Measurements from ENCODE around the gene EVI2B.

GRCh38 chr17:31357091-31357490 lies 43.2 kb upstream of the EVI2B start:
- TF ChIP-seq CTCF (IDR thresholded peaks at IDR 0.05), result no peak
- no peak for TF ChIP-seq POLR2A (IDR thresholded peaks at IDR 0.05)

Data from body of pancreas (tissue), 4 donors.